ES-I3 (cell line): ENCODE data around the gene RNF7.
A peak's percentile ranks its signal among the peaks of the same experiment; 100 is the strongest.

Experiments used
- H3K36me3 ChIP-seq: 2 replicates; pipeline ENCODE4 v1.6.1; 2013; ENCODE audit warnings: mild to moderate bottlenecking, low read length, control low read depth, moderate library complexity; ENCODE audit not compliant: insufficient read depth
- H3K4me1 ChIP-seq: 2 replicates; pipeline ENCODE4 v1.6.1; 2013; ENCODE audit warnings: mild to moderate bottlenecking, control low read depth, low read length; ENCODE audit not compliant: insufficient read depth
- H3K9ac ChIP-seq: 2 replicates; pipeline ENCODE4 v1.6.1; 2013; ENCODE audit warnings: low read depth, mild to moderate bottlenecking, low read length, moderate library complexity
- H3K9me3 ChIP-seq: 2 replicates; pipeline ENCODE4 v1.6.1; 2013; ENCODE audit warnings: mild to moderate bottlenecking, low read length, moderate library complexity; ENCODE audit not compliant: control insufficient read depth, insufficient read depth

RNF7 gene

GRCh38 chr3:141722648-141723047 is 15.4 kb upstream of the RNF7 start:
- H3K36me3 ChIP-seq = no peaks in the 10 kb centered on the region
- H3K4me1 ChIP-seq = no peaks in the 10 kb centered on the region
- H3K9me3 ChIP-seq = no peaks in the 10 kb centered on the region
- no peak overlapping the region for H3K9ac ChIP-seq

GRCh38 chr3:141723255-141723654 is 14.8 kb upstream of the RNF7 start:
- Histone ChIP-seq H3K9ac (no peak overlapping the region), H3K4me1 (no peaks in the 10 kb centered on the region), H3K36me3 (no peaks in the 10 kb centered on the region), H3K9me3 (no peaks in the 10 kb centered on the region)

GRCh38 chr3:141724186-141724585 is 13.9 kb upstream of the RNF7 start:
- Histone ChIP-seq H3K4me1 (no peaks in the 10 kb centered on the region), H3K9ac (no peak overlapping the region)

GRCh38 chr3:141725036-141725435 is 13.1 kb upstream of the RNF7 start:
- Histone ChIP-seq H3K9ac (no peak overlapping the region), H3K36me3 (no peaks in the 10 kb centered on the region), H3K9me3 (no peaks in the 10 kb centered on the region), H3K4me1 (no peaks in the 10 kb centered on the region)

More at GRCh38 chr3:141724186-141724585, 13.9 kb upstream of the RNF7 start:
- Histone ChIP-seq H3K36me3 (no peaks in the 10 kb centered on the region), H3K9me3 (no peaks in the 10 kb centered on the region)

- no peak overlapping the region for H3K9ac ChIP-seq
- H3K4me1 ChIP-seq = no peaks in the 10 kb centered on the region
- H3K36me3 ChIP-seq = no peaks in the 10 kb centered on the region
- no peaks in the 10 kb centered on the region for H3K9me3 ChIP-seq
Observed at GRCh38 chr3:141726483-141726882, 11.6 kb upstream of the RNF7 start.

- no peaks in the 10 kb centered on the region for H3K4me1 ChIP-seq
- H3K9me3 ChIP-seq = no peaks in the 10 kb centered on the region
- H3K9ac ChIP-seq = no peak overlapping the region
- no peaks in the 10 kb centered on the region for H3K36me3 ChIP-seq
Observed at GRCh38 chr3:141728355-141728892, 9.7 kb upstream of the RNF7 start.

- Histone ChIP-seq H3K4me1 (no peaks in the 10 kb centered on the region), H3K9ac (no peak overlapping the region), H3K9me3 (no peaks in the 10 kb centered on the region), H3K36me3 (no peaks in the 10 kb centered on the region)
Observed at GRCh38 chr3:141729240-141729639, 8.9 kb upstream of the RNF7 start.

- H3K9me3 ChIP-seq = no peaks in the 10 kb centered on the region
- H3K9ac ChIP-seq = no peak overlapping the region
- H3K36me3 ChIP-seq = no peaks in the 10 kb centered on the region
Observed at GRCh38 chr3:141735176-141735575, 2.9 kb upstream of the RNF7 start.

GRCh38 chr3:141735770-141736465 is 2.2 kb upstream of the RNF7 start:
- Histone ChIP-seq H3K36me3 (no peaks in the 10 kb centered on the region), H3K4me1 (no peaks in the 10 kb centered on the region), H3K9ac (no peak overlapping the region), H3K9me3 (no peaks in the 10 kb centered on the region)

More at GRCh38 chr3:141735176-141735575, 2.9 kb upstream of the RNF7 start:
- no peaks in the 10 kb centered on the region for H3K4me1 ChIP-seq

- no peaks in the 10 kb centered on the region for H3K4me1 ChIP-seq
- no peaks in the 10 kb centered on the region for H3K36me3 ChIP-seq
- H3K9me3 ChIP-seq = no peaks in the 10 kb centered on the region
- H3K9ac ChIP-seq = no peak overlapping the region
Observed at GRCh38 chr3:141737093-141737492, 1.0 kb upstream of the RNF7 start.

- H3K9me3 ChIP-seq = no peaks in the 10 kb centered on the region
- H3K4me1 ChIP-seq = no peaks in the 10 kb centered on the region
- H3K9ac ChIP-seq = peak overlapping the region; percentile 51
- no peaks in the 10 kb centered on the region for H3K36me3 ChIP-seq
Observed at GRCh38 chr3:141737678-141738021, 448 bp upstream of the RNF7 start.

- no peaks in the 10 kb centered on the region for H3K9me3 ChIP-seq
- no peaks in the 10 kb centered on the region for H3K36me3 ChIP-seq
- no peaks in the 10 kb centered on the region for H3K4me1 ChIP-seq
- peak overlapping the region; percentile 97 for H3K9ac ChIP-seq
Observed at GRCh38 chr3:141738891-141739363, 829 bp downstream of the RNF7 start.

GRCh38 chr3:141739731-141740130 is 1.6 kb downstream of the RNF7 start:
- Histone ChIP-seq H3K9me3 (no peaks in the 10 kb centered on the region), H3K9ac (peak overlapping the region; percentile 97), H3K36me3 (no peaks in the 10 kb centered on the region), H3K4me1 (no peaks in the 10 kb centered on the region)

GRCh38 chr3:141740349-141740748 is 2.3 kb downstream of the RNF7 start:
- Histone ChIP-seq H3K4me1 (no peaks in the 10 kb centered on the region), H3K36me3 (peaks cover 3% of the 10 kb centered on the region; the same call in 1 of the 2 replicates), H3K9me3 (no peaks in the 10 kb centered on the region), H3K9ac (no peak overlapping the region)

- Histone ChIP-seq H3K36me3 (peaks cover 11% of the 10 kb centered on the region), H3K4me1 (no peaks in the 10 kb centered on the region), H3K9ac (no peak overlapping the region), H3K9me3 (no peaks in the 10 kb centered on the region)
Observed at GRCh38 chr3:141743305-141743704, 5.2 kb downstream of the RNF7 start.
